SK-N-SH treated with all-trans-retinoic acid at 6 μM for 48 hours (cell line): ENCODE data around the gene KRT82.

Experiments used
- BACH2 ChIP-seq: fragments of 250-450 bp; sonication (Bioruptor Pico); IDR thresholded peaks from 2 replicates; pipeline ENCODE4 v1.9.0; 2021; ENCODE audit warnings: mild to moderate bottlenecking, borderline replicate concordance
- ISL1 ChIP-seq: fragments of 250-450 bp; sonication (Bioruptor Pico); IDR thresholded peaks from 2 replicates; pipeline ENCODE4 v2.1.2; 2022; ENCODE audit warnings: mild to moderate bottlenecking, moderate library complexity
- PPARA ChIP-seq: fragments of 250-450 bp; sonication (Bioruptor Pico); IDR thresholded peaks from 2 replicates; pipeline ENCODE4 v1.5.0; 2020; ENCODE audit warnings: mild to moderate bottlenecking, borderline replicate concordance
- TOX ChIP-seq: fragments of 250-450 bp; sonication (Bioruptor Pico); IDR thresholded peaks from 2 replicates; pipeline ENCODE4 v1.8.0; 2021; ENCODE audit warnings: mild to moderate bottlenecking, moderate library complexity, borderline replicate concordance
- ZC3H10 ChIP-seq: fragments of 250-450 bp; sonication (Bioruptor Pico); IDR thresholded peaks from 2 replicates; pipeline ENCODE4 v1.5.1; 2021; ENCODE audit warnings: mild to moderate bottlenecking, moderate library complexity
- ZNF8 ChIP-seq: fragments of 450-650 bp; formaldehyde crosslinking; IDR thresholded peaks from 2 replicates; pipeline ENCODE4 v1.5.0; 2020; ENCODE audit warnings: mild to moderate bottlenecking, moderate library complexity
- TF ChIP-seq, protein P1 (sequence below): fragments of 250-450 bp; sonication (Bioruptor Pico); IDR thresholded peaks from 2 replicates; pipeline ENCODE4 v1.5.1; 2020; ENCODE audit warnings: low read depth, mild to moderate bottlenecking, moderate library complexity
- TF ChIP-seq, protein P2 (sequence below): fragments of 250-450 bp; sonication (Bioruptor Pico); IDR thresholded peaks from 2 replicates; pipeline ENCODE4 v1.5.0; 2020; ENCODE audit warnings: mild to moderate bottlenecking, moderate library complexity

DNA sequence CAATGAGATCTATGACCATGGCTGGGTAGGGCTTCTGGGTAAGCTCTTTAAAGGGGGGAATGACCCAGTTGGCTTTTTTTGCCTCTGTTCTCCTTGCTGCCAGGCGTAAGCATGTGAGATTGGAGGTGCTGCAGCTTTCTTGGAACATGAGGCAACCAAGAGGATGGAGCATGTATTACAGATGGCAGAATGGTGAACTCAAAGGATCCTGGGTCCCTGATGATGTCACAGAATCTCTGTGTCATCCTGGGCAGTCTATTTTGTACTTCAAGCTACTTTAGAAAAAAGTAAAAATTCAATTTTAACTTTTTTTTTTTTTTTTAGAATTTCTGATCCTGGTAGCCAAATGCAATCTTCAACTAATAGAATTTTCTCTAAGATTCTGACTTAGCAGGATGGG is 8.0 kb downstream of the KRT82 start:
- TF ChIP-seq TOX = no peak
- no peak for TF ChIP-seq ISL1 (CRISPR knock-in tag)
- TF ChIP-seq, protein P1, sequence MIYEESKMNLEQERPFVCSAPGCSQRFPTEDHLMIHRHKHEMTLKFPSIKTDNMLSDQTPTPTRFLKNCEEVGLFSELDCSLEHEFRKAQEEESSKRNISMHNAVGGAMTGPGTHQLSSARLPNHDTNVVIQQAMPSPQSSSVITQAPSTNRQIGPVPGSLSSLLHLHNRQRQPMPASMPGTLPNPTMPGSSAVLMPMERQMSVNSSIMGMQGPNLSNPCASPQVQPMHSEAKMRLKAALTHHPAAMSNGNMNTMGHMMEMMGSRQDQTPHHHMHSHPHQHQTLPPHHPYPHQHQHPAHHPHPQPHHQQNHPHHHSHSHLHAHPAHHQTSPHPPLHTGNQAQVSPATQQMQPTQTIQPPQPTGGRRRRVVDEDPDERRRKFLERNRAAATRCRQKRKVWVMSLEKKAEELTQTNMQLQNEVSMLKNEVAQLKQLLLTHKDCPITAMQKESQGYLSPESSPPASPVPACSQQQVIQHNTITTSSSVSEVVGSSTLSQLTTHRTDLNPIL (CRISPR knock-in tag) = no peak
- TF ChIP-seq ZC3H10 (CRISPR knock-in tag) = no peak
- no peak for TF ChIP-seq ZNF8 (CRISPR knock-in tag)
- TF ChIP-seq BACH2 (CRISPR knock-in tag) = no peak
- TF ChIP-seq, protein P2, sequence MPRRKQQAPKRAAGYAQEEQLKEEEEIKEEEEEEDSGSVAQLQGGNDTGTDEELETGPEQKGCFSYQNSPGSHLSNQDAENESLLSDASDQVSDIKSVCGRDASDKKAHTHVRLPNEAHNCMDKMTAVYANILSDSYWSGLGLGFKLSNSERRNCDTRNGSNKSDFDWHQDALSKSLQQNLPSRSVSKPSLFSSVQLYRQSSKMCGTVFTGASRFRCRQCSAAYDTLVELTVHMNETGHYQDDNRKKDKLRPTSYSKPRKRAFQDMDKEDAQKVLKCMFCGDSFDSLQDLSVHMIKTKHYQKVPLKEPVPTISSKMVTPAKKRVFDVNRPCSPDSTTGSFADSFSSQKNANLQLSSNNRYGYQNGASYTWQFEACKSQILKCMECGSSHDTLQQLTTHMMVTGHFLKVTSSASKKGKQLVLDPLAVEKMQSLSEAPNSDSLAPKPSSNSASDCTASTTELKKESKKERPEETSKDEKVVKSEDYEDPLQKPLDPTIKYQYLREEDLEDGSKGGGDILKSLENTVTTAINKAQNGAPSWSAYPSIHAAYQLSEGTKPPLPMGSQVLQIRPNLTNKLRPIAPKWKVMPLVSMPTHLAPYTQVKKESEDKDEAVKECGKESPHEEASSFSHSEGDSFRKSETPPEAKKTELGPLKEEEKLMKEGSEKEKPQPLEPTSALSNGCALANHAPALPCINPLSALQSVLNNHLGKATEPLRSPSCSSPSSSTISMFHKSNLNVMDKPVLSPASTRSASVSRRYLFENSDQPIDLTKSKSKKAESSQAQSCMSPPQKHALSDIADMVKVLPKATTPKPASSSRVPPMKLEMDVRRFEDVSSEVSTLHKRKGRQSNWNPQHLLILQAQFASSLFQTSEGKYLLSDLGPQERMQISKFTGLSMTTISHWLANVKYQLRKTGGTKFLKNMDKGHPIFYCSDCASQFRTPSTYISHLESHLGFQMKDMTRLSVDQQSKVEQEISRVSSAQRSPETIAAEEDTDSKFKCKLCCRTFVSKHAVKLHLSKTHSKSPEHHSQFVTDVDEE (CRISPR knock-in tag) = no peak
- no peak for TF ChIP-seq PPARA (CRISPR knock-in tag)
